ENCODE data around the gene C5orf15.
"Not testable (repeated sequence)": the region's sequence is repeated elsewhere in the genome, so short reads cannot be mapped to it uniquely, and the experiment has no call there.

C5orf15 gene

GRCh38 chr5:133937628-133938027, 30.8 kb downstream of the C5orf15 start:
- not testable (repeated sequence) for DNase-seq (ENCODE audit: low spot score)

GRCh38 chr5:133936651-133937015, 31.8 kb downstream of the C5orf15 start:
- DNase-seq (ENCODE audit: low spot score), result no peak

- DNase-seq (ENCODE audit: low spot score), result not testable (repeated sequence)
These were observed 32.3 kb downstream of the C5orf15 start for GRCh38 chr5:133935991-133936650.

- DNase-seq (ENCODE audit: low spot score), result no peak
These were observed 32.8 kb downstream of the C5orf15 start for GRCh38 chr5:133935667-133935940.

GRCh38 chr5:133934822-133935666, 33.4 kb downstream of the C5orf15 start:
- DNase-seq (ENCODE audit: low spot score), result no peak

GRCh38 chr5:133934311-133934710, 34.1 kb downstream of the C5orf15 start:
- DNase-seq (ENCODE audit: low spot score), result no peak

- DNase-seq (ENCODE audit: low spot score), result no peak
These were observed 34.6 kb downstream of the C5orf15 start for GRCh38 chr5:133933670-133934295.

GRCh38 chr5:133933169-133933509, 35.3 kb downstream of the C5orf15 start:
- DNase-seq (ENCODE audit: low spot score), result no peak

GRCh38 chr5:133932441-133933168, 35.8 kb downstream of the C5orf15 start:
- DNase-seq (ENCODE audit: low spot score), result no peak

GRCh38 chr5:133931546-133931945, 36.9 kb downstream of the C5orf15 start:
- DNase-seq (ENCODE audit: low spot score), result no peak

GRCh38 chr5:133930813-133931090, 37.7 kb downstream of the C5orf15 start:
- DNase-seq (ENCODE audit: low spot score), result no peak

GRCh38 chr5:133930061-133930812, 38.2 kb downstream of the C5orf15 start:
- peak; percentile 66 for DNase-seq (ENCODE audit: low spot score)

- no peak for DNase-seq (ENCODE audit: low spot score)
These were observed 39.6 kb downstream of the C5orf15 start for GRCh38 chr5:133928587-133929393.

- DNase-seq (ENCODE audit: low spot score), result no peak
These were observed 40.9 kb downstream of the C5orf15 start for GRCh38 chr5:133927300-133928180.

- DNase-seq (ENCODE audit: low spot score), result no peak
These were observed 41.7 kb downstream of the C5orf15 start for GRCh38 chr5:133926489-133927299.

- DNase-seq (ENCODE audit: low spot score), result no peak
These were observed 42.4 kb downstream of the C5orf15 start for GRCh38 chr5:133925866-133926488.

GRCh38 chr5:133925269-133925668, 43.2 kb downstream of the C5orf15 start:
- DNase-seq (ENCODE audit: low spot score), result no peak

GRCh38 chr5:133924221-133924920, 44.1 kb downstream of the C5orf15 start:
- DNase-seq (ENCODE audit: low spot score), result peak; percentile 35

All from GM03348 (cell line).